Progenitor cell of endocrine pancreas (in vitro differentiated cells): ENCODE measurements around the gene LTBP4. TPM values are rescaled to one million over a fixed set of nuclear protein-coding genes. Genes with fewer than 3 reads are reported as not detected.

Experiments used
- DNase-seq: peaks from one replicate; pipeline ENCODE4 v3.0.0; 2021; ENCODE audit warnings: low spot score; ENCODE audit not compliant: unreplicated experiment
- H3K27ac Mint-ChIP-seq: 2 replicates; pipeline ENCODE4 v1.8.0; 2021; ENCODE audit warnings: mild to moderate bottlenecking, moderate library complexity, mixed read lengths
- H3K27me3 Mint-ChIP-seq: 2 replicates; pipeline ENCODE4 v1.8.0; 2021; ENCODE audit warnings: mixed read lengths
- H3K36me3 Mint-ChIP-seq: 2 replicates; pipeline ENCODE4 v1.8.0; 2022; ENCODE audit warnings: mixed read lengths; ENCODE audit not compliant: insufficient read depth
- H3K4me1 Mint-ChIP-seq: 2 replicates; pipeline ENCODE4 v1.8.0; 2021; ENCODE audit warnings: low read depth, mixed read lengths
- H3K4me3 Mint-ChIP-seq: 2 replicates; pipeline ENCODE4 v1.8.0; 2021; ENCODE audit warnings: low read depth, mild to moderate bottlenecking, moderate library complexity, mixed read lengths
- H3K9me3 Mint-ChIP-seq: 2 replicates; pipeline ENCODE4 v1.8.0; 2021; ENCODE audit warnings: low read depth, mixed read lengths
- total RNA-seq: library from RNA; stranded (reverse); gene quantifications from 2 replicates; pipeline ENCODE4 v1.2.1, GENCODE V29; 2021
- TF ChIP-seq, protein P1 (sequence below): fragments of 200-600 bp; sonication (generic); IDR thresholded peaks from one replicate; pipeline ENCODE4 v1.5.0; 2021; ENCODE audit warnings: antibody characterized with exemption, mild to moderate bottlenecking; ENCODE audit not compliant: unreplicated experiment

The LTBP4 gene
- total RNA-seq, 1 donor from 2014 or later: 25.4 TPM

GRCh38 chr19:40607311-40608239 lies 6.4 kb downstream of the LTBP4 start:
- peaks cover 90% of the 10 kb centered on the region for H3K27me3 Mint-ChIP-seq

GRCh38 chr19:40608240-40608621 lies 7.1 kb downstream of the LTBP4 start:
- TF ChIP-seq, protein P1, sequence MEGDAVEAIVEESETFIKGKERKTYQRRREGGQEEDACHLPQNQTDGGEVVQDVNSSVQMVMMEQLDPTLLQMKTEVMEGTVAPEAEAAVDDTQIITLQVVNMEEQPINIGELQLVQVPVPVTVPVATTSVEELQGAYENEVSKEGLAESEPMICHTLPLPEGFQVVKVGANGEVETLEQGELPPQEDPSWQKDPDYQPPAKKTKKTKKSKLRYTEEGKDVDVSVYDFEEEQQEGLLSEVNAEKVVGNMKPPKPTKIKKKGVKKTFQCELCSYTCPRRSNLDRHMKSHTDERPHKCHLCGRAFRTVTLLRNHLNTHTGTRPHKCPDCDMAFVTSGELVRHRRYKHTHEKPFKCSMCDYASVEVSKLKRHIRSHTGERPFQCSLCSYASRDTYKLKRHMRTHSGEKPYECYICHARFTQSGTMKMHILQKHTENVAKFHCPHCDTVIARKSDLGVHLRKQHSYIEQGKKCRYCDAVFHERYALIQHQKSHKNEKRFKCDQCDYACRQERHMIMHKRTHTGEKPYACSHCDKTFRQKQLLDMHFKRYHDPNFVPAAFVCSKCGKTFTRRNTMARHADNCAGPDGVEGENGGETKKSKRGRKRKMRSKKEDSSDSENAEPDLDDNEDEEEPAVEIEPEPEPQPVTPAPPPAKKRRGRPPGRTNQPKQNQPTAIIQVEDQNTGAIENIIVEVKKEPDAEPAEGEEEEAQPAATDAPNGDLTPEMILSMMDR: no peak
- Mint-ChIP-seq H3K27ac (no peak overlapping the region), H3K4me1 (peaks cover 9% of the 10 kb centered on the region), H3K4me3 (no peak overlapping the region), H3K36me3 (no peaks in the 10 kb centered on the region), H3K9me3 (no peaks in the 10 kb centered on the region), H3K27me3 (peaks cover 90% of the 10 kb centered on the region)
- DNase-seq: no peak

More at GRCh38 chr19:40607311-40608239, 6.4 kb downstream of the LTBP4 start:
- no peak for DNase-seq
- Mint-ChIP-seq H3K9me3 (no peaks in the 10 kb centered on the region), H3K4me3 (no peak overlapping the region), H3K36me3 (no peaks in the 10 kb centered on the region), H3K4me1 (peaks cover 13% of the 10 kb centered on the region), H3K27ac (no peak overlapping the region)
- TF ChIP-seq, protein P1: no peak

GRCh38 chr19:40608957-40609356 lies 7.8 kb downstream of the LTBP4 start:
- H3K36me3 Mint-ChIP-seq: no peaks in the 10 kb centered on the region
- H3K4me1 Mint-ChIP-seq: peaks cover 7% of the 10 kb centered on the region
- no peaks in the 10 kb centered on the region for H3K9me3 Mint-ChIP-seq
- H3K4me3 Mint-ChIP-seq: peak overlapping the region; percentile 60
- peaks cover 94% of the 10 kb centered on the region for H3K27me3 Mint-ChIP-seq
- TF ChIP-seq, protein P1: no peak
- no peak overlapping the region for H3K27ac Mint-ChIP-seq
- no peak for DNase-seq

- TF ChIP-seq, protein P1: no peak
- Mint-ChIP-seq H3K4me3 (peak overlapping the region; percentile 60), H3K9me3 (no peaks in the 10 kb centered on the region), H3K36me3 (no peaks in the 10 kb centered on the region), H3K4me1 (peaks cover 7% of the 10 kb centered on the region), H3K27ac (no peak overlapping the region), H3K27me3 (peaks cover 95% of the 10 kb centered on the region)
- peak; percentile 51 for DNase-seq
These were observed 8.6 kb downstream of the LTBP4 start for GRCh38 chr19:40609561-40610395.

GRCh38 chr19:40610396-40611064 lies 9.4 kb downstream of the LTBP4 start:
- Mint-ChIP-seq H3K27me3 (peaks cover 95% of the 10 kb centered on the region), H3K36me3 (no peaks in the 10 kb centered on the region), H3K4me3 (no peak overlapping the region), H3K27ac (no peak overlapping the region), H3K9me3 (no peaks in the 10 kb centered on the region), H3K4me1 (peaks cover 7% of the 10 kb centered on the region)
- TF ChIP-seq, protein P1: no peak
- DNase-seq: no peak
